ENCODE measurements around the gene TBC1D8B.

TBC1D8B gene

DNA sequence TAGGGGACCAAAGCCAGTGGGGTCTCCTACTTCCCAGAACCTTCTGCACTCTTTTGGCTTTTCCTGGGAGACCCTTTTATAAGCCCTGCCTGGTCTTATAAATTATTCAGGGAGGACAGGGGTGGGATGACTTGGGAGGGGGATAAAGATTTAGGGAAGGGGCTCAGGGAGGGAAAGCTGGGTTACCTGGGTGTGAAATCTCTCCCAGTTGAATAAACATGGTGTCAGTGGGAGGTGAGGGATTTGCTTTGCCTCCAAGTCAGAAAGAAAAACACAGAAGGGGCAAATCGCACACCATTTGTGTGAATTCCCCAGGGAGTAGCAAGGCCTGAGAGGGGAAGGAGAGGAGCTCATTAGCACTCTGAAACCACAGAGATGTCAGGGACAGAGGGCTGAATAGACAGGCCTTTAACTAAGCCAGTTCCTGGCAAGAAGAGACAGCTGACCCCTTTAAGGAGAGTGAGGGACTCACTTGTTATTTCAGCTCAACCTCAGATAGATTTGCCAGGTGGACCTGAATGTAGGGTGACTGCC lies 100.9 kb downstream of the TBC1D8B start, which contains the start of gene RIPPLY1:
RIPPLY1 (minus strand) TSS at position 51 of the 534 bp plus-strand sequence. CDS start 54 bp downstream, outside the sequence.
- DNase-seq (ENCODE audit: low read depth): no peak
- TF ChIP-seq, protein P1, sequence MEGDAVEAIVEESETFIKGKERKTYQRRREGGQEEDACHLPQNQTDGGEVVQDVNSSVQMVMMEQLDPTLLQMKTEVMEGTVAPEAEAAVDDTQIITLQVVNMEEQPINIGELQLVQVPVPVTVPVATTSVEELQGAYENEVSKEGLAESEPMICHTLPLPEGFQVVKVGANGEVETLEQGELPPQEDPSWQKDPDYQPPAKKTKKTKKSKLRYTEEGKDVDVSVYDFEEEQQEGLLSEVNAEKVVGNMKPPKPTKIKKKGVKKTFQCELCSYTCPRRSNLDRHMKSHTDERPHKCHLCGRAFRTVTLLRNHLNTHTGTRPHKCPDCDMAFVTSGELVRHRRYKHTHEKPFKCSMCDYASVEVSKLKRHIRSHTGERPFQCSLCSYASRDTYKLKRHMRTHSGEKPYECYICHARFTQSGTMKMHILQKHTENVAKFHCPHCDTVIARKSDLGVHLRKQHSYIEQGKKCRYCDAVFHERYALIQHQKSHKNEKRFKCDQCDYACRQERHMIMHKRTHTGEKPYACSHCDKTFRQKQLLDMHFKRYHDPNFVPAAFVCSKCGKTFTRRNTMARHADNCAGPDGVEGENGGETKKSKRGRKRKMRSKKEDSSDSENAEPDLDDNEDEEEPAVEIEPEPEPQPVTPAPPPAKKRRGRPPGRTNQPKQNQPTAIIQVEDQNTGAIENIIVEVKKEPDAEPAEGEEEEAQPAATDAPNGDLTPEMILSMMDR (IDR thresholded peaks at IDR 0.05; ENCODE audit: low read depth, low read length, missing control alignments): no peak
- in situ Hi-C loops (cut with HindIII; ENCODE audit: low sequenced_read_pairs): no loop called here
- no peak within 1 kb of the TSS for H3K4me3 ChIP-seq (ENCODE audit: low read depth, low read length)

DNA sequence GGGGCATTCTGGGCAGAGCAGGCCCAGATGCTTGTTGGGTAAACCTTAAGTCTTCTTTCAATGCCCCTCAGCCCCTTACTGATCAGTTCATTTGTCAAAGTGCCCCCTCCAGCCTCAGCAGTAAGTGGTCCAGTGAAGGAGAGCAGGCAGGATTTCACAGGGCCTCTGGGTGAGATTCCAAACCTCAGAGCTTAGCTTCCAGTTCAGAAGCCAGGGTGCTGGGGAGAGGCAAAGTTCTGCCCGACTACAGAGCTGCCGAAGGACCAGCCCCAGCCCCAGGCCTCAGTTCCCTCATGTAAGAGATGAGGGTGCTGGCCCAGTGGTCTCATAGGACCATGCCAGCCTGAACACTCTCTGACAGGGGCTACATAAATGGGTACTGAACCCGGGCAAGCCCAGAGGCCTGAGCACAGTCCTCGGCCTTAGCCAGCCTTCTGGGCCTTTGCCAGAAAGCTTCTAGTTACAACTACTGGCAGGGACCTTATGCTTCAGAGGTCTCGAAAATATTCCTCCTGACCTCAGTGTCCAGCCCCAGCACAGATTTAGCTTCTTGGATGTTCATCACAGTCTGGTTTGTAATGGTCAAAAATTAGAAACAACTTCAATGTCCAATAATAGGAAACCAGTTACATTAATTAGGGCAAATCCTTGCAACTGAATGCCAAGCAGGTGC lies 101.5 kb downstream of the TBC1D8B start:
- TF ChIP-seq, protein P1 (IDR thresholded peaks at IDR 0.05; ENCODE audit: low read depth, low read length, missing control alignments): no peak
- H3K4me3 ChIP-seq (ENCODE audit: low read depth, low read length): no peak overlapping the region
- in situ Hi-C loops (cut with HindIII; ENCODE audit: low sequenced_read_pairs): no loop called here
- DNase-seq (ENCODE audit: low read depth): no peak

DNA sequence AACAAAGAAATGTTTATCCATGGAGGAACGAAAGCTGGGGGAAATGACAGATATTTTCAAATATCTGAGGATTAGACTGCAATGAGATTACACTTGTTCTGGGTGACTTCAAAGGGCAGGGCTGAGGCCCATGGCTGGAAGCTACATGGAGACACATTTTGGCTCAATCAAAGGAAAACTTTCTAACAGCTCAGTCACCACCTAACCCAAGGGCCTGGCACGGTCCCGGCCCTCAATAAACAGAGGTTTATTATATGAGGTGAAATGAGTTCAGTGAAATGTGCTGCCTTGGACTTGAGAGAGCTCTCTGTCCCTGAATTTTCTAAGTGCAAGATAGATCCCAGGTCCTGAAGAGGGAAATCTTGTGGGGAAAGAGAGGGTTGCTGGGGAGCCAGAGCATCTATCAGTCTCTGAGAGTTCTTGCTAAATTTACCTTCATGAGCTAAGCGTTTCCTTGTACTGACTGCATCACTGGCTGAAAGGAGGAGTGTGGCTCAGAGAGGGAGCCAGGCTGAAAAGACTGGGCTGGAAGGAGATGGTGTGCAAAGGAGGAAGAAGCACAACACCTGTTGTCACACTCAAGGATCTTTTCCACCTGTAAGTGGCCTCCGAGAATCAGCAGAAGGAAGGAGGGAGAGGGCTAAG lies 102.7 kb downstream of the TBC1D8B start:
- no peak overlapping the region for H3K4me3 ChIP-seq (ENCODE audit: low read depth, low read length)
- DNase-seq (ENCODE audit: low read depth): no peak
- TF ChIP-seq, protein P1 (IDR thresholded peaks at IDR 0.05; ENCODE audit: low read depth, low read length, missing control alignments): no peak
- in situ Hi-C loops (cut with HindIII; ENCODE audit: low sequenced_read_pairs): no loop called here

DNA sequence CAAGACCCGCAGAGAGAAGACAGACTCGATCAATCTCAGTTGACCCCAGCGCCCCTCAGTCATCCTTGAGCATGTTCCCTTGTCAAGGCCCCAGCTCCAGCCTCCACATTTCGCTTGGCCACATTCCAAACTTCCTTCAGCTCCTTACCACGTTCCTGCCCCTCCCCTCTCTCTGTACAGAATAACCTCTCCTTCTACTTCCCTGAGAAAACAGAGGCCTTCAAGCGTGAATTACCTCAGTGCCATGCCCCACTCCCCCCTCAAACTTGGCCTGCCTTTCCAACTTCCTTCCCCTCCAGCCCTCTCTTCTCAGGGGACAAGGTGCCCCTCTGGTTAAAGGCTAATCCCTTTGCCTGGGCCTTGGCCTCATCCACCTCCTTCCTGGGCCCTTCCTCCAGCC lies 103.9 kb downstream of the TBC1D8B start:
- TF ChIP-seq, protein P1 (IDR thresholded peaks at IDR 0.05; ENCODE audit: low read depth, low read length, missing control alignments): no peak
- H3K4me3 ChIP-seq (ENCODE audit: low read depth, low read length): no peak overlapping the region
- in situ Hi-C loops (cut with HindIII; ENCODE audit: low sequenced_read_pairs): no loop called here
- no peak for DNase-seq (ENCODE audit: low read depth)

DNA sequence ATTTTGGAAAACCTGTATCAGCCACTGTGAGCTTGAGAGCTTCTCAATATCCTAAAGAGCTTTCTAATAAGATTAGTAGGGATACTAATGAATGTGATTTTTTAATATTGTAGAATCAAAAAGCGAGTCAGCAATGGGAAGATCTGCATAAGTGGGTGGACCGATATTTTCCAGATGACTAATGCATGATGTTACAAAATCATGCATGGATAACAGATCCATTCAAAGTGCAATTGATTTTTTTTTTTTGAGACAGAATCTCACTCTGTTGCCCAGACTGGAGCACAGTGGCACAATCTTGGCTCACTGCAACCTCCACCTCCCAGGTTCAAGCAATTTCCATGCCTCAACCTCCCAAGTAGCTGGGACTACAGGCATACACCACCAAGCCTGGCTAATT lies 110.4 kb downstream of the TBC1D8B start:
- TF ChIP-seq, protein P1 (IDR thresholded peaks at IDR 0.05; ENCODE audit: low read depth, low read length, missing control alignments): no peak
- H3K4me3 ChIP-seq (ENCODE audit: low read depth, low read length): no peak overlapping the region
- DNase-seq (ENCODE audit: low read depth): no peak
- in situ Hi-C loops (cut with HindIII; ENCODE audit: low sequenced_read_pairs): no loop called here

DNA sequence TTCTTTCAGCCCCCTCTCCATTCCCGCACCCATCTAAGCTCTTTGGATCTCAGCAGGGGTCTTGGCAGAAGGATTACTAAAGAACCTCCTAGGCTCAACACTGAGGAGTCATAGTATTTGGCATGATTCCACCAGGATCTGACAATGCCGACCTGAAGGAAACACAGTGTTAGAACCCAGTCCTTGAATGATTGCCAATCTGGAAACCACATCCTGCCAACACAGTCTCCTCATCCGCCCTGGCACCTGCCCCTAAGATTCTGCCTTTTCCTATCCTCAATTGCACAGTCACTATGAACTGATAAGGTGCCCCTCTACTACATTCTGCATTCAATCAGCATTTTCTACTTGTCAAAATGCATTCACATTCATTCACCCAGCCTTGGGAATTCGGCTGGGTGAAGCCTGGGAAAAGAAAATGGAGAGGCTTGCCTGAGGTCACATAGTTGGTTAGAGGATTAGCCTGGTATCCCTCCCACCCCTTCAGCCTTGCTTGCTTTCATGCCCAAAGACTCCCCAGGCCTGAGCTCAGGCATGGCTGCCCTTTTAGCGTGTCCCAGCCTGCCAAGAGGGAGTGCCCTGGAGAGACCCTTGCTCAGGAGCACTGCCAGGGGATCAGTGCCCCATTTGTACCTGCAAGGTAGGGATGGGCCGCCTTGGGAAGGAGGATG lies 115.5 kb downstream of the TBC1D8B start:
- in situ Hi-C loops (cut with HindIII; ENCODE audit: low sequenced_read_pairs): no loop called here
- DNase-seq (ENCODE audit: low read depth): no peak
- H3K4me3 ChIP-seq (ENCODE audit: low read depth, low read length): no peak overlapping the region
- TF ChIP-seq, protein P1 (IDR thresholded peaks at IDR 0.05; ENCODE audit: low read depth, low read length, missing control alignments): no peak
